ENCODE results near the gene MAVS. TPM values are rescaled to one million over a fixed set of nuclear protein-coding genes. Genes with fewer than 3 reads are reported as not detected.

The MAVS gene
- total RNA-seq, 1 experiment from 2014 or later: 32.3 TPM

- CTCF ChIA-PET: no interaction called here
These were observed 76.3 kb downstream of the MAVS start for GRCh38 chr20:3922983-3923339.

GRCh38 chr20:3923818-3924217 is 77.2 kb downstream of the MAVS start:
- in situ Hi-C loops (cut with HindIII; ENCODE audit: low pct_unique_long_range_greater_than_20kb, low sequenced_read_pairs) (no loop called here), intact Hi-C loops (cut with micrococcal nuclease; ENCODE audit: unreplicated experiment) (no loop called here)
- BruUV-seq (replicated peaks): no TSS peak
- no peak for ATAC-seq
- Histone ChIP-seq H3K4me1 (ENCODE audit: control insufficient read depth, insufficient read depth, low read length) (no peaks in the 10 kb centered on the region; the same call in 1 of the 2 replicates), H3K27ac (ENCODE audit: low read length) (no peak overlapping the region), H3K4me3 (ENCODE audit: low read depth in 2 of 2, low read length in 2 of 2) (no peak overlapping the region), H3K36me3 (ENCODE audit: control insufficient read depth, insufficient read depth, low read length) (peaks cover 9% of the 10 kb centered on the region; the same call in 1 of the 2 replicates), H3K9me3 (ENCODE audit: control insufficient read depth, insufficient read depth, low read depth, low read length) (no peaks in the 10 kb centered on the region), H3K27me3 (ENCODE audit: control insufficient read depth, insufficient read depth, low read length) (no peaks in the 10 kb centered on the region)
- POLR2A ChIA-PET: no interaction called here
- CTCF ChIA-PET: no interaction called here
- DNase-seq (ENCODE audit: low read depth, low spot score): no peak
- no peak for TF ChIP-seq TCF7L2 (IDR thresholded peaks at IDR 0.05; ENCODE audit: low read depth, low read length)
- TF ChIP-seq POLR2AphosphoS5 (IDR thresholded peaks at IDR 0.05; ENCODE audit: low read depth, low read length): no peak
- TF ChIP-seq REST (IDR thresholded peaks at IDR 0.05; ENCODE audit: insufficient read depth in 1 of 2, low read depth in 2 of 2, low read length in 1 of 2): no peak
- TF ChIP-seq CTCF (IDR thresholded peaks at IDR 0.05): no peak
- no peak for TF ChIP-seq SIN3A (IDR thresholded peaks at IDR 0.05; ENCODE audit: borderline replicate concordance, insufficient read depth, low read depth, low read length)

More at GRCh38 chr20:3922983-3923339, 76.3 kb downstream of the MAVS start:
- DNase-seq (ENCODE audit: low read depth, low spot score): no peak
- ATAC-seq: no peak
- intact Hi-C loops (cut with micrococcal nuclease; ENCODE audit: unreplicated experiment): no loop called here
- peaks cover 9% of the 10 kb centered on the region; the same call in 1 of the 2 replicates for H3K36me3 ChIP-seq (ENCODE audit: control insufficient read depth, insufficient read depth, low read length)
- H3K4me1 ChIP-seq (ENCODE audit: control insufficient read depth, insufficient read depth, low read length): no peaks in the 10 kb centered on the region; the same call in 1 of the 2 replicates
- H3K27ac ChIP-seq (ENCODE audit: low read length): no peak overlapping the region
- H3K27me3 ChIP-seq (ENCODE audit: control insufficient read depth, insufficient read depth, low read length): no peaks in the 10 kb centered on the region
- H3K9me3 ChIP-seq (ENCODE audit: control insufficient read depth, insufficient read depth, low read depth, low read length): no peaks in the 10 kb centered on the region
- POLR2A ChIA-PET: no interaction called here
- TF ChIP-seq CTCF (IDR thresholded peaks at IDR 0.05) (no peak), POLR2AphosphoS5 (IDR thresholded peaks at IDR 0.05; ENCODE audit: low read depth, low read length) (no peak), REST (IDR thresholded peaks at IDR 0.05; ENCODE audit: insufficient read depth in 1 of 2, low read depth in 2 of 2, low read length in 1 of 2) (no peak), SIN3A (IDR thresholded peaks at IDR 0.05; ENCODE audit: borderline replicate concordance, insufficient read depth, low read depth, low read length) (no peak), TCF7L2 (IDR thresholded peaks at IDR 0.05; ENCODE audit: low read depth, low read length) (no peak)
- in situ Hi-C loops (cut with HindIII; ENCODE audit: low pct_unique_long_range_greater_than_20kb, low sequenced_read_pairs): no loop called here
- no peak overlapping the region for H3K4me3 ChIP-seq (ENCODE audit: low read depth in 2 of 2, low read length in 2 of 2)
- no TSS peak for BruUV-seq (replicated peaks)

Measured in Panc1 (cell line).